Activated CD8-positive, alpha-beta memory T cell treated with anti-CD3 and anti-CD28 coated beads for 36 hours (primary cell): ENCODE results near the gene MINK1. TPM values are rescaled to one million over a fixed set of nuclear protein-coding genes. Genes with fewer than 3 reads are reported as not detected.

Experiments
- CTCF ChIA-PET: fragments of 350-600 bp; sonication (Branson Sonifier 250); formaldehyde crosslinking; loops from one replicate; lab custom pipeline; 2021; ENCODE audit warnings: antibody characterized with exemption; lab: Charles Lee
- POLR2A ChIA-PET: fragments of 350-600 bp; sonication (Branson Sonifier 250); formaldehyde crosslinking; loops from one replicate; lab custom pipeline; 2021; ENCODE audit warnings: antibody characterized with exemption; lab: Charles Lee
- total RNA-seq, 2 experiments: library from RNA; stranded (reverse); gene quantifications; one replicate each; pipeline ENCODE4 v1.2.3, GENCODE V29; 2021

The MINK1 gene
- total RNA-seq, 2 experiments from 2014 or later = 46.8 to 48.5 TPM

- POLR2A ChIA-PET = no interaction called here
- CTCF ChIA-PET = interaction anchor here (0.7 to 0.8 kb wide), 2 partner anchors 49 to 79 kb away, joined by 3 to 4 read pairs; no protein-coding TSS in a partner anchor
Observed at GRCh38 chr17:4886830-4887229, 53.7 kb downstream of the MINK1 start.

GRCh38 chr17:4887581-4887980 is 54.4 kb downstream of the MINK1 start:
- ChIA-PET CTCF (interaction anchor here (0.8 to 2.9 kb wide), 4 partner anchors 12 to 115 kb away, joined by 3 to 10 read pairs (median 3); partner anchors contain the start of gene C17orf107), POLR2A (no interaction called here)

- ChIA-PET CTCF (interaction anchor here (0.5 to 1.0 kb wide), 2 partner anchors 109 to 223 kb away, joined by 4 read pairs; no protein-coding TSS in a partner anchor), POLR2A (no interaction called here)
Observed at GRCh38 chr17:4891411-4892410, 58.6 kb downstream of the MINK1 start.

GRCh38 chr17:4892499-4893221 is 59.5 kb downstream of the MINK1 start:
- CTCF ChIA-PET = no interaction called here
- POLR2A ChIA-PET = no interaction called here

GRCh38 chr17:4893272-4893671 is 60.1 kb downstream of the MINK1 start:
- ChIA-PET CTCF (no interaction called here), POLR2A (no interaction called here)

GRCh38 chr17:4893721-4894560 is 60.8 kb downstream of the MINK1 start:
- ChIA-PET POLR2A (no interaction called here), CTCF (interaction anchor here (1.4 kb wide), 1 partner anchor 104 kb away, joined by 6 read pairs; the partner anchor contains the start of gene GLTPD2)

GRCh38 chr17:4895121-4895520 is 62.0 kb downstream of the MINK1 start:
- POLR2A ChIA-PET = no interaction called here
- CTCF ChIA-PET = interaction anchor here (1.4 kb wide), 1 partner anchor 106 kb away, joined by 6 read pairs; the partner anchor contains the start of gene GLTPD2

GRCh38 chr17:4895657-4896331 is 62.7 kb downstream of the MINK1 start:
- CTCF ChIA-PET = no interaction called here
- POLR2A ChIA-PET = no interaction called here

GRCh38 chr17:4896332-4897197 is 63.4 kb downstream of the MINK1 start:
- POLR2A ChIA-PET = no interaction called here
- CTCF ChIA-PET = no interaction called here

- ChIA-PET POLR2A (no interaction called here), CTCF (no interaction called here)
Observed at GRCh38 chr17:4897198-4897687, 64.1 kb downstream of the MINK1 start.

GRCh38 chr17:4897785-4898184 is 64.6 kb downstream of the MINK1 start:
- ChIA-PET POLR2A (no interaction called here), CTCF (interaction anchor here (3.0 kb wide), 1 partner anchor 9 kb away, joined by 10 read pairs; no protein-coding TSS in a partner anchor)

- CTCF ChIA-PET = interaction anchor here (1.1 to 3.0 kb wide), 3 partner anchors 10 to 76 kb away, joined by 3 to 12 read pairs (median 10); no protein-coding TSS in a partner anchor
- POLR2A ChIA-PET = interaction anchor here (1.0 kb wide), 1 partner anchor 108 kb away, joined by 6 read pairs; no protein-coding TSS in a partner anchor
Observed at GRCh38 chr17:4898351-4898750, 65.2 kb downstream of the MINK1 start.

GRCh38 chr17:4898927-4899326 is 65.8 kb downstream of the MINK1 start:
- ChIA-PET CTCF (interaction anchor here (0.9 to 3.0 kb wide), 8 partner anchors 10 to 203 kb away, joined by 3 to 17 read pairs (median 7); partner anchors contain the start of genes PLD2, RNF167, SLC25A11 and SPAG7), POLR2A (interaction anchor here (1.0 to 1.2 kb wide), 3 partner anchors 41 to 189 kb away, joined by 4 to 6 read pairs (median 4); partner anchors contain the start of genes ARRB2, RNF167 and SLC25A11)

- POLR2A ChIA-PET = interaction anchor here (0.7 to 2.0 kb wide), 8 partner anchors 40 to 195 kb away, joined by 3 to 7 read pairs (median 4); partner anchors contain the start of genes ARRB2, RNF167 and SLC25A11
- CTCF ChIA-PET = interaction anchor here (0.9 to 3.0 kb wide), 9 partner anchors 9 to 204 kb away, joined by 3 to 17 read pairs (median 5); partner anchors contain the start of genes PLD2, RNF167, SLC25A11 and SPAG7
Observed at GRCh38 chr17:4899341-4900230, 66.4 kb downstream of the MINK1 start, which contains the start of gene C17orf107. TSS of gene C17orf107 (plus strand) at chr17:4899536. CDS start at chr17:4899763, 227 bp downstream.
